NCI-H1417 treated with DMSO at 0.1 percent for 48 hours (cell line): ENCODE measurements around the gene NDUFA11.

ENCODE experiments used
- DNase-seq: peaks from one replicate; lab custom pipeline; 2025; lab: John Stamatoyannopoulos, UW

Gene NDUFA11

GRCh38 chr19:5932609-5933262 lies 29.1 kb upstream of the NDUFA11 start:
- DNase-seq, result no peak

- no peak for DNase-seq
Observed at GRCh38 chr19:5932146-5932545, 28.6 kb upstream of the NDUFA11 start.

GRCh38 chr19:5931251-5931650 lies 27.7 kb upstream of the NDUFA11 start:
- no peak for DNase-seq

- DNase-seq, result no peak
Observed at GRCh38 chr19:5929625-5930024, 26.0 kb upstream of the NDUFA11 start.

GRCh38 chr19:5929179-5929578 lies 25.6 kb upstream of the NDUFA11 start:
- no peak for DNase-seq

GRCh38 chr19:5927441-5927821 lies 23.8 kb upstream of the NDUFA11 start:
- no peak for DNase-seq

GRCh38 chr19:5926641-5927440 lies 23.3 kb upstream of the NDUFA11 start:
- DNase-seq, result no peak

GRCh38 chr19:5925830-5926427 lies 22.3 kb upstream of the NDUFA11 start:
- no peak for DNase-seq

- no peak for DNase-seq
Observed at GRCh38 chr19:5923356-5923755, 19.8 kb upstream of the NDUFA11 start.

GRCh38 chr19:5922161-5922545 lies 18.6 kb upstream of the NDUFA11 start:
- DNase-seq, result no peak

- no peak for DNase-seq
Observed at GRCh38 chr19:5921516-5922160, 18.0 kb upstream of the NDUFA11 start.

- DNase-seq, result no peak
Observed at GRCh38 chr19:5918463-5919079, 15.0 kb upstream of the NDUFA11 start.

GRCh38 chr19:5917431-5918107 lies 14.0 kb upstream of the NDUFA11 start:
- DNase-seq, result no peak

- DNase-seq, result no peak
Observed at GRCh38 chr19:5916181-5916708, 12.7 kb upstream of the NDUFA11 start.

- DNase-seq, result no peak
Observed at GRCh38 chr19:5915782-5916165, 12.2 kb upstream of the NDUFA11 start.

- no peak for DNase-seq
Observed at GRCh38 chr19:5914946-5915781, 11.6 kb upstream of the NDUFA11 start.

- no peak for DNase-seq
Observed at GRCh38 chr19:5914358-5914774, 10.8 kb upstream of the NDUFA11 start.

- DNase-seq, result no peak
Observed at GRCh38 chr19:5913739-5914357, 10.3 kb upstream of the NDUFA11 start, which contains the start of gene CAPS. Gene CAPS (plus strand): TSS chr19:5914254. CDS start chr19:5914407, 153 bp downstream.

GRCh38 chr19:5911366-5911765 lies 7.8 kb upstream of the NDUFA11 start:
- no peak for DNase-seq

- no peak for DNase-seq
Observed at GRCh38 chr19:5910638-5910907, 7.0 kb upstream of the NDUFA11 start.
